Stimulated activated CD4-positive, alpha-beta T cell treated with anti-CD3 and anti-CD28 coated beads, TNF-alpha, amount 100 ng/mL, for 4 hours (primary cell): ENCODE data around the gene EIF3I.
"Not testable (repeated sequence)": the region's sequence is repeated elsewhere in the genome, so short reads cannot be mapped to it uniquely, and the experiment has no call there.

Source experiments
- DNase-seq, 3 experiments: peaks; one replicate each; pipeline ENCODE4 v3.0.0-alpha.2; 2020; ENCODE audit warnings: low read depth in 3 of 3

The EIF3I gene

GRCh38 chr1:32232558-32233304, 10.5 kb downstream of the EIF3I start:
- DNase-seq = no peak

- DNase-seq = no peak
Observed at GRCh38 chr1:32234792-32235191, 12.6 kb downstream of the EIF3I start.

- no peak for DNase-seq
Observed at GRCh38 chr1:32239337-32239736, 17.1 kb downstream of the EIF3I start.

- DNase-seq = no peak
Observed at GRCh38 chr1:32239790-32240139, 17.6 kb downstream of the EIF3I start.

GRCh38 chr1:32240140-32240951, 18.1 kb downstream of the EIF3I start:
- DNase-seq = no peak

GRCh38 chr1:32241001-32241763, 19.0 kb downstream of the EIF3I start:
- DNase-seq = no peak

GRCh38 chr1:32242341-32242851, 20.2 kb downstream of the EIF3I start:
- no peak for DNase-seq

GRCh38 chr1:32246888-32247273, 24.7 kb downstream of the EIF3I start, which contains the start of gene FAM167B:
TSS of gene FAM167B (plus strand) at chr1:32247222. CDS start at chr1:32247422, 200 bp downstream.
- no peak for DNase-seq

GRCh38 chr1:32247452-32247851, 25.2 kb downstream of the EIF3I start:
- no peak for DNase-seq

- DNase-seq = peak; percentile 50 to 65 (median 52)
Observed at GRCh38 chr1:32247983-32248889, 26.0 kb downstream of the EIF3I start.

- peak in 2 of 3 experiments; percentile 59 to 66 for DNase-seq
Observed at GRCh38 chr1:32249831-32250525, 27.8 kb downstream of the EIF3I start.

GRCh38 chr1:32250893-32251716, 28.9 kb downstream of the EIF3I start, which contains the start of gene LCK:
TSS of gene LCK (plus strand) at chr1:32251265. CDS start at chr1:32274330, 23,065 bp downstream.
- DNase-seq = peak in 2 of 3 experiments; percentile 35 to 52

GRCh38 chr1:32255072-32256071, 33.2 kb downstream of the EIF3I start:
- DNase-seq = no peak

- DNase-seq = no peak
Observed at GRCh38 chr1:32256473-32257226, 34.4 kb downstream of the EIF3I start.

- DNase-seq = no peak
Observed at GRCh38 chr1:32257227-32257508, 35.0 kb downstream of the EIF3I start.

GRCh38 chr1:32263236-32263593, 41.0 kb downstream of the EIF3I start:
- DNase-seq = not testable (repeated sequence)

GRCh38 chr1:32263744-32264143, 41.5 kb downstream of the EIF3I start:
- no peak for DNase-seq

GRCh38 chr1:32265846-32266245, 43.6 kb downstream of the EIF3I start:
- DNase-seq = no peak
